ENCODE measurements around the gene PCDHGB6.
"Not testable (repeated sequence)": the region's sequence is repeated elsewhere in the genome, so short reads cannot be mapped to it uniquely, and the experiment has no call there.

The PCDHGB6 gene

GRCh38 chr5:141388661-141389060 is 19.2 kb upstream of the PCDHGB6 start:
- no peak for DNase-seq (ENCODE audit: low spot score)

- no peak for DNase-seq (ENCODE audit: low spot score)
Observed at GRCh38 chr5:141389153-141390042, 18.4 kb upstream of the PCDHGB6 start.

GRCh38 chr5:141392429-141393198 is 15.2 kb upstream of the PCDHGB6 start, which contains the start of gene PCDHGA8:
PCDHGA8 (plus strand) TSS chr5:141392633; CDS start chr5:141392814, 181 bp downstream.
- peak; percentile 15 for DNase-seq (ENCODE audit: low spot score)

- DNase-seq (ENCODE audit: low spot score), result no peak
Observed at GRCh38 chr5:141393267-141393666, 14.6 kb upstream of the PCDHGB6 start.

DNA sequence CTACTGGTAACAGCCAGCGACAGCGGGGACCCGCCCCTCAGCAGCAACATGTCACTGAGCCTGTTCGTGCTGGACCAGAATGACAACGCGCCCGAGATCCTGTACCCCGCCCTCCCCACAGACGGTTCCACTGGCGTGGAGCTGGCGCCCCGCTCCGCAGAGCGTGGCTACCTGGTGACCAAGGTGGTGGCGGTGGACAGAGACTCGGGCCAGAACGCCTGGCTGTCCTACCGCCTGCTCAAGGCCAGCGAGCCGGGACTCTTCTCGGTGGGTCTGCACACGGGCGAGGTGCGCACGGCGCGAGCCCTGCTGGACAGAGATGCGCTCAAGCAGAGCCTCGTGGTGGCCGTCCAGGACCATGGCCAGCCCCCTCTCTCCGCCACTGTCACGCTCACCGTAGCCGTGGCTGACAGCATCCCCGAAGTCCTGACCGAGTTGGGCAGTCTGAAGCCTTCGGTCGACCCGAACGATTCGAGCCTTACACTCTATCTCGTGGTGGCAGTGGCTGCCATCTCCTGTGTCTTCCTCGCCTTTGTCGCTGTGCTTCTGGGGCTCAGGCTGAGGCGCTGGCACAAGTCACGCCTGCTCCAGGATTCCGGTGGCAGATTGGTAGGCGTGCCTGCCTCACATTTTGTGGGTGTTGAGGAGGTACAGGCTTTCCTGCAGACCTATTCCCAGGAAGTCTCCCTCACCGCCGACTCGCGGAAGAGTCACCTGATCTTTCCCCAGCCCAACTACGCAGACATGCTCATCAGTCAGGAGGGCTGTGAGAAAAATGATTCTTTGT is 13.2 kb upstream of the PCDHGB6 start:
- DNase-seq (ENCODE audit: low spot score), result not testable (repeated sequence)

GRCh38 chr5:141397756-141398551 is 9.9 kb upstream of the PCDHGB6 start, which contains the start of gene PCDHGB5:
PCDHGB5 (plus strand) TSS chr5:141397947; CDS start chr5:141398128, 181 bp downstream.
- peak; percentile 39 for DNase-seq (ENCODE audit: low spot score)

DNA sequence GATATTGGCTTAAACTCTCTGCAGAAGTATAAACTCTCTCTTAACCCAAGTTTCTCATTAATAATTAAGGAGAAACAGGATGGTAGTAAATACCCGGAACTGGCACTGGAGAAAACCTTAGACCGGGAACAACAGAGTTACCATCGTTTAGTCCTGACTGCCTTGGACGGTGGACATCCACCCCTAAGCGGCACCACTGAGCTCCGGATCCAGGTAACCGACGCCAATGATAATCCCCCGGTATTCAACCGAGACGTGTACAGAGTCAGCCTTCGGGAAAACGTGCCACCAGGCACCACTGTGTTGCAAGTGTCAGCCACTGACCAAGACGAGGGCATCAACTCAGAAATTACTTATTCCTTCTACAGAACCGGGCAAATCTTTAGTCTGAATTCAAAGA is 9.2 kb upstream of the PCDHGB6 start:
- DNase-seq (ENCODE audit: low spot score), result no peak

GRCh38 chr5:141399555-141400258 is 8.1 kb upstream of the PCDHGB6 start:
- no peak for DNase-seq (ENCODE audit: low spot score)

GRCh38 chr5:141402553-141403243 is 5.1 kb upstream of the PCDHGB6 start, which contains the start of gene PCDHGA9:
PCDHGA9 (plus strand) TSS chr5:141402778; CDS start chr5:141402953, 175 bp downstream.
- DNase-seq (ENCODE audit: low spot score), result peak; percentile 51

GRCh38 chr5:141403387-141403786 is 4.4 kb upstream of the PCDHGB6 start:
- no peak for DNase-seq (ENCODE audit: low spot score)

GRCh38 chr5:141409598-141410306 is 1.9 kb downstream of the PCDHGB6 start:
- DNase-seq (ENCODE audit: low spot score), result no peak

DNA sequence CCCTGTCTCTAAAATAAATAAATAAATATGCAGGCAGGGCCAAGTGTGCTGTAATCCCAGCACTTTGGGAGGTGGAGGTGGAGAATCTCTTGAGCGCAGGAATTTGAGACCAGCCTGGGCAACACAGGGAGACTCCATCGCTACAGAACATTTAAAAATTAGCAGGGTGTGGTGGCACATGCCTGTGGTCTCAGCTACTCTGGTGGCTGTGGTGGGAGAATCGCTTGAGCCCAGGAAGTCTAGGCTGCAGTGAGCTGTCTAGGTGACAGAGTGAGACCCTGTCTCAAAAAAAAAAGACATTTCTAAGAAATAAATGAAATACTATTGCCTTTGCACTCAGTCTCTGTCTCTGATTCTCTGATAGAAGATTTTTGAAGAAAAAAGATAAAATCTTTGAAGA is 3.8 kb downstream of the PCDHGB6 start:
- no peak for DNase-seq (ENCODE audit: low spot score)

DNA sequence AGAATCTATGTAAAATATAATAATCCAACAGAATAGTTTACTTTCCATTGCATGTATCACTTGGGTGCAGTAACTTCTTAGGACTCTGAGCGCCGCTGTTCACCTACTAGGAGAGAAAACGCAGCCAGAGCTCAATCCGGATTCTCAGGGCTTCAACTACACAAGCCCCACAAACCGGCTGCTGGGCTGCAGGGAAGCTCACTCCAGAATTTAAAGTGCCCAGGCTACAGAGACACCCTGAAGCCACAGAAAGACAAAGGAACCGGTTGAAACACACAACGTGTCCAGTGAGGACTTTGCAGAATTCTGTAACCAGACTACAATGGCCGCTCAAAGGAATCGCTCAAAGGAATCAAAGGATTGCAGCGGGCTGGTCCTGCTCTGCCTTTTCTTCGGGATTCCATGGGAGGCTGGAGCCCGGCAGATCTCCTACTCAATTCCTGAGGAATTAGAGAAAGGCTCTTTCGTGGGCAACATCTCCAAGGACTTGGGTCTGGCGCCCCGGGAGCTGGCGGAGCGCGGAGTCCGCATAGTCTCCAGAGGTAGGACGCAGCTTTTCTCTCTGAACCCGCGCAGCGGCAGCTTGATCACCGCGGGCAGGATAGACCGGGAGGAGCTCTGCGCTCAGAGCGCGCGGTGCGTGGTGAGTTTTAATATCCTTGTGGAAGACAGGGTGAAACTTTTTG is 5.2 kb downstream of the PCDHGB6 start, which contains the start of gene PCDHGA10:
TSS of gene PCDHGA10 (plus strand) at position 134 of the 686 bp plus-strand sequence. CDS start at position 323, 189 bp downstream.
- peak; percentile 79 for DNase-seq (ENCODE audit: low spot score)

- DNase-seq (ENCODE audit: low spot score), result peak; percentile 61
Observed at GRCh38 chr5:141413540-141414069, 5.8 kb downstream of the PCDHGB6 start.

- DNase-seq (ENCODE audit: low spot score), result not testable (repeated sequence)
Observed at GRCh38 chr5:141414548-141415274, 6.9 kb downstream of the PCDHGB6 start.

DNA sequence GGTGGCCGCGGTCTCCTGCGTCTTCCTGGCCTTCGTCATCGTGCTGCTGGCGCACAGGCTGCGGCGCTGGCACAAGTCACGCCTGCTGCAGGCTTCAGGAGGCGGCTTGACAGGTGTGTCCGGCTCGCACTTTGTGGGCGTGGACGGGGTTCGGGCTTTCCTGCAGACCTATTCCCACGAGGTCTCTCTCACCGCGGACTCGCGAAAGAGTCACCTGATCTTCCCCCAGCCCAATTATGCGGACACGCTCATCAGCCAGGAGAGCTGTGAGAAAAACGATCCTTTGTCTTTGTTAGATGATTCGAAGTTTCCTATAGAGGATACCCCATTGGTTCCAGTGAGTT is 7.4 kb downstream of the PCDHGB6 start:
- not testable (repeated sequence) for DNase-seq (ENCODE audit: low spot score)

DNA sequence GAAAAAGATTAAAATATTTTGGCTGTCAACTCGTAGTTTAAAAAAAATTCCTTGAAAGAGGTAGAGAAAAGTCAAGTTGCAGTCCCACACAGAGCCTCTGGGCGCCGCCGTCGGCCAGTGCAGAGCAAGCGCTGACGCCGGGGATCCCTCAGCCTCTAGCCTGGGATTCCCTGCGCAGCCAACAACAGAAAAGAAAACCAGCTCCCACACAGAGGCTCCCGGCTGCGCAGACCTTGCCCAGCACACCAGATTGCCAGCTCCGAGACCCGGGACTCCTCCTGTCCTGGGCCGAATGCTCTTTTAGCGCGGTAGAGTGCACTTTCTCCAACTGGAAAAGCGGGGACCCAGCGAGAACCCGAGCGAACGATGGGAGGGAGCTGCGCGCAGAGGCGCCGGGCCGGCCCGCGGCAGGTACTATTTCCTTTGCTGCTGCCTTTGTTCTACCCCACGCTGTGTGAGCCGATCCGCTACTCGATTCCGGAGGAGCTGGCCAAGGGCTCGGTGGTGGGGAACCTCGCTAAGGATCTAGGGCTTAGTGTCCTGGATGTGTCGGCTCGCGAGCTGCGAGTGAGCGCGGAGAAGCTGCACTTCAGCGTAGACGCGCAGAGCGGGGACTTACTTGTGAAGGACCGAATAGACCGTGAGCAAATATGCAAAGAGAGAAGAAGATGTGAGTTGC is 9.8 kb downstream of the PCDHGB6 start, which contains the start of gene PCDHGB7:
TSS of gene PCDHGB7 (plus strand) at position 184 of the 679 bp plus-strand sequence. CDS start at position 367, 183 bp downstream.
- peak; percentile 77 for DNase-seq (ENCODE audit: low spot score)
